Ascending aorta (tissue), 2 donors: ENCODE data around the gene SPATA19. TPM values are rescaled to one million over a fixed set of nuclear protein-coding genes. Genes with fewer than 3 reads are reported as not detected.

Experiments used
- DNase-seq, 2 donors: peaks; one replicate each; pipeline ENCODE4 v3.0.0-alpha.2; 2019; ENCODE audit warnings: low spot score in 2 of 2
- H3K27ac ChIP-seq, 2 donors: fragments of 200-600 bp; sonication (generic); one replicate each; pipeline ENCODE4 v1.5.1; 2016 to 2017; ENCODE audit warnings: mild to moderate bottlenecking in 1 of 2
- H3K27me3 ChIP-seq: fragments of 200-600 bp; sonication (generic); one replicate; pipeline ENCODE4 v1.5.1; 2017
- H3K36me3 ChIP-seq, 2 donors: fragments of 200-600 bp; sonication (generic); one replicate each; pipeline ENCODE4 v1.5.1; 2016
- H3K4me1 ChIP-seq, 2 donors: fragments of 200-600 bp; sonication (generic); one replicate each; pipeline ENCODE4 v1.5.1; 2016 to 2017; ENCODE audit warnings: mild to moderate bottlenecking in 1 of 2
- H3K4me3 ChIP-seq, 2 donors: fragments of 200-600 bp; sonication (generic); one replicate each; pipeline ENCODE4 v1.5.1; 2016 to 2017; ENCODE audit warnings: mild to moderate bottlenecking in 1 of 2
- H3K9me3 ChIP-seq, 2 donors: fragments of 200-600 bp; sonication (generic); one replicate each; pipeline ENCODE4 v1.5.1; 2016
- intact Hi-C: fragments of 100-400 bp; cut with DNase I; formaldehyde crosslinking; loops from one replicate; pipeline ENCODE4 v1.15.1; 2023
- total RNA-seq: library from RNA; depleted of rRNA; stranded (reverse); fragments of >200 nt; gene quantifications from one replicate; pipeline ENCODE4 v1.1.0, GENCODE V29; 2016
- TF ChIP-seq, protein P1 (sequence below), 3 experiments: fragments of 200-600 bp in 2 of 3; fragments of 450-650 bp in 1 of 3; sonication (generic) in 2 of 3; IDR thresholded peaks; one replicate each; pipeline ENCODE4 v1.5.1; 2016 to 2019; ENCODE audit warnings: antibody characterized with exemption in 3 of 3, mild to moderate bottlenecking in 1 of 3, moderate library complexity in 1 of 3

SPATA19 gene, protein sequence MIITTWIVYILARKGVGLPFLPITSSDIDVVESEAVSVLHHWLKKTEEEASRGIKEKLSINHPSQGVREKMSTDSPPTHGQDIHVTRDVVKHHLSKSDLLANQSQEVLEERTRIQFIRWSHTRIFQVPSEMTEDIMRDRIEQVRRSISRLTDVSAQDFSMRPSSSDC
- not detected for total RNA-seq

- no peaks in the 10 kb centered on the region for H3K27me3 ChIP-seq
- no peaks in the 10 kb centered on the region for H3K36me3 ChIP-seq
- DNase-seq, result no peak
- no peak within 1 kb of the TSS for H3K4me3 ChIP-seq
- no peak within 1 kb of the TSS for H3K27ac ChIP-seq
- TF ChIP-seq, protein P1, sequence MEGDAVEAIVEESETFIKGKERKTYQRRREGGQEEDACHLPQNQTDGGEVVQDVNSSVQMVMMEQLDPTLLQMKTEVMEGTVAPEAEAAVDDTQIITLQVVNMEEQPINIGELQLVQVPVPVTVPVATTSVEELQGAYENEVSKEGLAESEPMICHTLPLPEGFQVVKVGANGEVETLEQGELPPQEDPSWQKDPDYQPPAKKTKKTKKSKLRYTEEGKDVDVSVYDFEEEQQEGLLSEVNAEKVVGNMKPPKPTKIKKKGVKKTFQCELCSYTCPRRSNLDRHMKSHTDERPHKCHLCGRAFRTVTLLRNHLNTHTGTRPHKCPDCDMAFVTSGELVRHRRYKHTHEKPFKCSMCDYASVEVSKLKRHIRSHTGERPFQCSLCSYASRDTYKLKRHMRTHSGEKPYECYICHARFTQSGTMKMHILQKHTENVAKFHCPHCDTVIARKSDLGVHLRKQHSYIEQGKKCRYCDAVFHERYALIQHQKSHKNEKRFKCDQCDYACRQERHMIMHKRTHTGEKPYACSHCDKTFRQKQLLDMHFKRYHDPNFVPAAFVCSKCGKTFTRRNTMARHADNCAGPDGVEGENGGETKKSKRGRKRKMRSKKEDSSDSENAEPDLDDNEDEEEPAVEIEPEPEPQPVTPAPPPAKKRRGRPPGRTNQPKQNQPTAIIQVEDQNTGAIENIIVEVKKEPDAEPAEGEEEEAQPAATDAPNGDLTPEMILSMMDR (IDR thresholded peaks at IDR 0.05), result no peak
- intact Hi-C loops, result no loop called here
- H3K9me3 ChIP-seq, result no peaks in the 10 kb centered on the region
- H3K4me1 ChIP-seq, result no peaks in the 10 kb centered on the region
These were observed at the start of gene SPATA19 for GRCh38 chr11:133845413-133845812. Gene SPATA19 (minus strand): TSS chr11:133845513. CDS start chr11:133845446, 67 bp downstream.

GRCh38 chr11:133895061-133895479 lies 49.8 kb upstream of the SPATA19 start:
- H3K27ac ChIP-seq, result no peak overlapping the region
- intact Hi-C loops, result no loop called here
- TF ChIP-seq, protein P1 (IDR thresholded peaks at IDR 0.05), result no peak

GRCh38 chr11:133893381-133893780 lies 48.1 kb upstream of the SPATA19 start:
- intact Hi-C loops, result no loop called here
- TF ChIP-seq, protein P1 (IDR thresholded peaks at IDR 0.05), result no peak
- Histone ChIP-seq H3K27ac (no peak overlapping the region), H3K4me1 (no peaks in the 10 kb centered on the region), H3K27me3 (no peaks in the 10 kb centered on the region), H3K4me3 (no peak overlapping the region), H3K36me3 (no peaks in the 10 kb centered on the region), H3K9me3 (no peaks in the 10 kb centered on the region)
- no peak for DNase-seq

More at GRCh38 chr11:133895061-133895479, 49.8 kb upstream of the SPATA19 start:
- no peak overlapping the region for H3K4me3 ChIP-seq
- H3K9me3 ChIP-seq, result no peaks in the 10 kb centered on the region
- no peaks in the 10 kb centered on the region for H3K27me3 ChIP-seq
- H3K36me3 ChIP-seq, result peaks cover 4% of the 10 kb centered on the region in 2 donors
- H3K4me1 ChIP-seq, result no peaks in the 10 kb centered on the region
- DNase-seq, result no peak

DNA sequence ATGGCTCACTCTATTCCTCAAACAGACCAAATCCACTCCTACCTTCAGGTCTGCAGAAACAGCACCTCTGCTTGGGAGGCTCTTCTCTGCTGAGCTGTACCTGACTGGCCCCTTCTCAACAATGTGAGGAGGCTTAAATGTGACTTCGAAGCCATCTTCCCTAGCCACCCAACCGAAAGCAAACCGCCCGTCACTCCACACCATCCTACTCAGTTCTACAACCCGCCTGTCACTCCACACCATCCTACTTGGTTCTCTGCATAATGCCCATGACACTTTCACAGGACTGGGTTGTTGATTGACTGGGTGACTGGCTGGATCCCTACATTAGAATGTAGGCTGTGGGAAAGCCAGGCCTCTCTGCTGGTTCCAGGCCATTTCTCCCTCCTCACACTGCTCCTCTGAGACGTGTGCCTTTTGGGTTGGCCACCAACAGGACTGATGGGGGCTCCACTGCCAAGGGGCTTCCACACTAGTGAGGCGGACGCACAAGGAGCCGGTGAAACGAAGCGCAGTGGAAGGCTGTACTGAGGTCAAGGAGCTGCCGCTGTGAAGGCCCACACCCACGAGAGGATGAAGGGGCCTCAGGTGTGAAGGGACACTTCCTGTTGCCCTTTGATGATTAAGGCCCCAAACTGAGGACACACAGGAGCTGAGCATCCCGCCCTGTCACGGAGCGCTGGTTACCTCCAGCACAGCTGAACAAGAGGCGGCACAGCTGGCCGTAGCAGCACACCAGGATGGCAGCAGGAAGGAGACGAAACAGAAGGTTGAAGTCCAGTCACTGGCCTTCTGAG lies 47.5 kb upstream of the SPATA19 start:
- H3K27ac ChIP-seq, result no peak overlapping the region
- H3K4me1 ChIP-seq, result no peaks in the 10 kb centered on the region
- intact Hi-C loops, result no loop called here
- no peaks in the 10 kb centered on the region for H3K36me3 ChIP-seq
- H3K27me3 ChIP-seq, result no peaks in the 10 kb centered on the region
- no peak for DNase-seq
- TF ChIP-seq, protein P1 (IDR thresholded peaks at IDR 0.05), result no peak
- no peak overlapping the region for H3K4me3 ChIP-seq
- no peaks in the 10 kb centered on the region for H3K9me3 ChIP-seq

GRCh38 chr11:133892126-133892525 lies 46.8 kb upstream of the SPATA19 start:
- Histone ChIP-seq H3K27me3 (no peaks in the 10 kb centered on the region), H3K27ac (no peak overlapping the region), H3K4me3 (no peak overlapping the region), H3K36me3 (no peaks in the 10 kb centered on the region), H3K9me3 (no peaks in the 10 kb centered on the region), H3K4me1 (no peaks in the 10 kb centered on the region)
- intact Hi-C loops, result no loop called here
- TF ChIP-seq, protein P1 (IDR thresholded peaks at IDR 0.05), result no peak
- no peak for DNase-seq
